ENCODE measurements around the gene ZDHHC14.
A peak's percentile ranks its signal among the peaks of the same experiment; 100 is the strongest.

ZDHHC14 gene

DNA sequence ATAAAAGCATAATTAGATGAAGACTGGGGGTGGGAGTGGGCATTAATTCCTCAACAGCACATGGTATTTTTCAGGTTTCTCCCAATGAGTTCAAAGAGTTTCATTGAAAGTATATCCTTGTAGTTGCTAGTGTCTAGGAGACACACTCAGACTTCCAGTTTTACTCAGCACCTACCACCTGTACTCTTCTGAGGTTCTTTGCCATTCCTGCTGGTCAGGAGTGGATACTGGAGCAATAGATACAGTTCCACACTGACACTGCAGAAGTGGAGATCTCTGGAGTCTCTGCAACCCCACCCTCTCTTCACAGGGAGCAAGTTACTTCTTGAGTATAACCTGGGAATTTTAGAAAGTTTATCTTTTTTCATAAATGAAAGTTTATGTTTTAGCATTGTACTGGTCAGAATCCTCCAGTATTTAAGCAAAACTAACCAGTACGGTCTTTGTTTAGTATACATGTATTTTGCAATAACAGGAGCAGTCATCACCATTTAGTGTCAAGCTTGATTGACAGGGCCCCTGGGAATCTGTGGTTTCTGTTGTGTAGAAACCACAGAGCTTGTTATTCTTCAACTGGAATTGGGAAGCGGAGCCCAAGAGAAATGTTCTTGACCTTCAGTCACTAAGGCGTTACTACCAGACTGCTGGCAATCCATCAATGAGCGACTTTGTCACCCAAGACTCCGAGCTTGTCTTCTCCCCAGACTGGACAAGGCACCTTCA lies 148.1 kb downstream of the ZDHHC14 start:
- H3K36me3 Mint-ChIP-seq, result no peaks in the 10 kb centered on the region
- H3K9me3 Mint-ChIP-seq, result no peaks in the 10 kb centered on the region
- H3K27ac Mint-ChIP-seq, result no peak overlapping the region
- H3K4me3 Mint-ChIP-seq, result no peak overlapping the region
- peaks cover 18% of the 10 kb centered on the region for H3K4me1 Mint-ChIP-seq
- H3K27me3 Mint-ChIP-seq, result no peaks in the 10 kb centered on the region

DNA sequence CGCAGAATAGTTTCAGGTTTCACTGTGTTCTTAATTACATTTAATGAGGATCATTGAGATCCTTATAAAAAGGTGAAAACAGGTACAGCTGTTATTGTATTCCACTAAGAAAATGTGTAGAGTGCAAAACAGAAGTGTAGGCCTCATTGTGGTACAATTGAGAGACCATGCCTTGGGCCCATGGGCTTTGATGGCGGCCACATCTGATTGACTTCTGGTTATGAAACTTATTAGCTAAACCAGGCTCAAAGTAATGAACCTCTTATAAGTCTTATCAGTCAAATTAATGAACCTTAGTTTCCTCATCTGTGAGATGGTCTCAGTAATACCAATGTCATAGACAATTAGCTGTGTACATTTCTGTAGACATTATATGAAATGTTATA lies 148.7 kb downstream of the ZDHHC14 start:
- H3K9me3 Mint-ChIP-seq, result no peaks in the 10 kb centered on the region
- H3K36me3 Mint-ChIP-seq, result no peaks in the 10 kb centered on the region
- no peak overlapping the region for H3K4me3 Mint-ChIP-seq
- no peaks in the 10 kb centered on the region for H3K27me3 Mint-ChIP-seq
- peaks cover 19% of the 10 kb centered on the region for H3K4me1 Mint-ChIP-seq
- H3K27ac Mint-ChIP-seq, result no peak overlapping the region

DNA sequence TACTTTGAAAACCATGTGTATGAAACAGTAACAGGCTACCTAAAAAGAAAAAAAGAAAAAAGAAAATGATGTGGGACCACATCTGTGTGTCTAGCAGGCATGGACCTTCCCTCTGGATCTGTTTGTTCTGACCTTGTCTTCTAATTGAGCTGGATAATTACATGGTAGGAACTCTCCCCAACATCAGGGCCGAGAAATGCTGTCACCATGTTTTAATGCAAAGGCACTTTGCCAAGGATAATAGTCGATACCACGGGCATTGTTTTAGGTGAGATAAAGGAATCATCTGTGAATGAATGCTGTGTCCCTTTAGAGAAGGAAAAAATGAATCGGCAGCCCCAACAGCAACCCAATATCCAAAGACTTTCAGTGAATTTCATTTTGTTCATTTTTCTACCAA lies 149.1 kb downstream of the ZDHHC14 start:
- no peaks in the 10 kb centered on the region for H3K27me3 Mint-ChIP-seq
- H3K4me3 Mint-ChIP-seq, result no peak overlapping the region
- no peak overlapping the region for H3K27ac Mint-ChIP-seq
- no peaks in the 10 kb centered on the region for H3K36me3 Mint-ChIP-seq
- H3K4me1 Mint-ChIP-seq, result peaks cover 23% of the 10 kb centered on the region
- no peaks in the 10 kb centered on the region for H3K9me3 Mint-ChIP-seq

DNA sequence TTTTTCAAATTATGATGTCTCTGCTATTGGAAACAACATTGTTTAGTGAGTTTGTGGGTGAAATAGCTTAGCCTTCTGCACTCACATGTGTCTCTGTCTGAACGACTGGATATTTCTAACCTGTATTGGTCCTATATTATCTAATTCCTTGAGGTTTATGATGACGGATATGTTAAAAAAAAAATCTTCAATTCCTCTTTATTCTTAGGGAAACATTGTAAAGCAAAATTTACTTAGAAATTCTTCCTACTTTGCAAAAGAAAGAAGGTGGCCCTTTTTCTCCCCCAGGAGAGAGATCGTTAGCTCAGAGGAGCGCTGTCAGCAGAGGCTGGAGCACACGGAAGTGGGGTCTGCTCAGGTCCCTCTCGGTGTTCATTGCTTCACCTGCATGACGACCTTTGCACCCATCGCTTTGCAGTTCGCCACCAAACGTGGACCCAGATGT lies 149.8 kb downstream of the ZDHHC14 start:
- H3K27ac Mint-ChIP-seq, result no peak overlapping the region
- H3K36me3 Mint-ChIP-seq, result no peaks in the 10 kb centered on the region
- no peaks in the 10 kb centered on the region for H3K9me3 Mint-ChIP-seq
- H3K4me3 Mint-ChIP-seq, result no peak overlapping the region
- peaks cover 30% of the 10 kb centered on the region for H3K4me1 Mint-ChIP-seq
- no peaks in the 10 kb centered on the region for H3K27me3 Mint-ChIP-seq

- no peaks in the 10 kb centered on the region for H3K9me3 Mint-ChIP-seq
- no peak overlapping the region for H3K27ac Mint-ChIP-seq
- peaks cover 36% of the 10 kb centered on the region for H3K4me1 Mint-ChIP-seq
Observed at GRCh38 chr6:157531169-157531985, 150.4 kb downstream of the ZDHHC14 start.

DNA sequence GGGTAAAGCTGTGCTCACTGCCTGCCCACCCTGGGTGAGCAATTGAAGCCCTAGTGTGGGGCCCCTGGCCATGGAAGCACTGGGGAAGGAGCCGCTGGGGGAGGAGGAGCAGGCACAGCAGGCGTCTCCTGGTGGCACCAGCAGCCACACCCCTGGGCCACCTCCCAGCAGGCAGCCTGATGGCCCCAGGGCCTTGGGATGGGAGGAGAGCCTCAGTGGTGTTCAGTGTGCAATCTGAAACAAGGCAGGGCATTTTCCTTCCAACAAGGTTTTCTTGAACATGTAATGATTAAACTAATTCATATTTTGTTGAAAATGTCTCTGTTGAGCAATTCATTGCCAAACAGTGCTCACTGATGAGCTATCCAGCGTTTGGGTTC lies 151.0 kb downstream of the ZDHHC14 start:
- no peaks in the 10 kb centered on the region for H3K9me3 Mint-ChIP-seq
- no peak overlapping the region for H3K4me3 Mint-ChIP-seq
- H3K36me3 Mint-ChIP-seq, result no peaks in the 10 kb centered on the region
- no peak overlapping the region for H3K27ac Mint-ChIP-seq
- peaks cover 39% of the 10 kb centered on the region for H3K4me1 Mint-ChIP-seq
- H3K27me3 Mint-ChIP-seq, result no peaks in the 10 kb centered on the region

More at GRCh38 chr6:157531169-157531985, 150.4 kb downstream of the ZDHHC14 start:
- Mint-ChIP-seq H3K36me3 (no peaks in the 10 kb centered on the region), H3K4me3 (no peak overlapping the region), H3K27me3 (no peaks in the 10 kb centered on the region)

- no peaks in the 10 kb centered on the region for H3K27me3 Mint-ChIP-seq
- H3K36me3 Mint-ChIP-seq, result no peaks in the 10 kb centered on the region
- no peak overlapping the region for H3K4me3 Mint-ChIP-seq
- H3K27ac Mint-ChIP-seq, result no peak overlapping the region
- no peaks in the 10 kb centered on the region for H3K9me3 Mint-ChIP-seq
- H3K4me1 Mint-ChIP-seq, result peaks cover 36% of the 10 kb centered on the region
Observed at GRCh38 chr6:157533048-157533871, 152.3 kb downstream of the ZDHHC14 start.

DNA sequence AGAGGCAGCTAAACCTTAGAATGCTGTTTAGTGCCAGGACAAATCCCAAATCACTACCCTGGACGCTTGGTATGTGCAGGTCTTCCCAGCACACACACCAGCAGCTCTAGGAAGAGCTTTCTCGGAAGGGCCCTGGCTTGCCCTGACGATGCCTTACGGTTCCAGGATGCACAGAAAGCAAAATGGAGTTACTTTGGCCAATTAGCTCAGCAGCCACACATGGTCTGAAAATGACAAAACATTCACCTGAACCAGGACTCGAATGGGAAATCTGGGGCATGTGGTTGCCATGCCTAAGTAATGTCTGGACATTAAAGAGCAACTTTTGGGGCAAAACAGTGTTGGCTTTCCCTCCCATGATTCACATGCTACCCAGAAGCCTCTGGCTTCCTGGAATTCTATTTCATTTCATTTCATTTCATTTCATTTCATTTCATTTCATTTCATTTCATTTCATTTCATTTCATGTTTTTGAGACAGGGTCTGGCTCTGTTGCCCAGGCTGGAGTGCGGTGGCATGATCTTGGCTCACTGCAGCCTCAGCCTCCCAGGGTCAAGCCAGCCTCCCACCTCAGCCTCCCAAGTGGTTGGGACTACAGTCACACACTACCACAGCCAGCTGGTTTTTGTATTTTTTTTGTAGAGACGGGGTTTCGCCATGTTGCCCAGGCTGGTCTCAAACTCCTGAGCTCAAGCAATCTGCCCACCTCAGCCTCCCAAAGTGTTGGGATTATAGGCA lies 153.3 kb downstream of the ZDHHC14 start:
- H3K36me3 Mint-ChIP-seq, result no peaks in the 10 kb centered on the region
- H3K27ac Mint-ChIP-seq, result no peak overlapping the region
- H3K4me3 Mint-ChIP-seq, result no peak overlapping the region
- H3K4me1 Mint-ChIP-seq, result peaks cover 42% of the 10 kb centered on the region
- no peaks in the 10 kb centered on the region for H3K9me3 Mint-ChIP-seq
- no peaks in the 10 kb centered on the region for H3K27me3 Mint-ChIP-seq

DNA sequence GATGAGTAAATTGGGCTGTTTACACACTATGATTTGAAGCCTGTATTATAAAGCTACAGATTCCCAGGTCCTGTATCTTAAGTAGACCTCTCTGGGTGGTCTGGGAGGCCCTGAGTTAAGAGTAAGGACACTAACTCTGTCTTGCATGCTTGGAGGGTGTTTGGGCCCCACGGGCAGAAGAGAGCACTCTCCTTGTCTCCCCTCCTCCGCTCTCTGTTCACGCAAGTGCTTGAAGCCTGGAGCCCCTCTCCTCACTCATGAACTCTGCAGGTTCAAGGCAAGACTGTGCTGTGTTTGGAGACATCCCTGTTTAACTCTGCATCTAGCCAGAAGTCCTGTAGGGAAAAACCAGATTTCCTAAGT lies 154.0 kb downstream of the ZDHHC14 start:
- Mint-ChIP-seq H3K4me1 (peaks cover 42% of the 10 kb centered on the region), H3K9me3 (no peaks in the 10 kb centered on the region), H3K36me3 (no peaks in the 10 kb centered on the region), H3K27ac (peak overlapping the region; percentile 13), H3K4me3 (no peak overlapping the region), H3K27me3 (no peaks in the 10 kb centered on the region)

DNA sequence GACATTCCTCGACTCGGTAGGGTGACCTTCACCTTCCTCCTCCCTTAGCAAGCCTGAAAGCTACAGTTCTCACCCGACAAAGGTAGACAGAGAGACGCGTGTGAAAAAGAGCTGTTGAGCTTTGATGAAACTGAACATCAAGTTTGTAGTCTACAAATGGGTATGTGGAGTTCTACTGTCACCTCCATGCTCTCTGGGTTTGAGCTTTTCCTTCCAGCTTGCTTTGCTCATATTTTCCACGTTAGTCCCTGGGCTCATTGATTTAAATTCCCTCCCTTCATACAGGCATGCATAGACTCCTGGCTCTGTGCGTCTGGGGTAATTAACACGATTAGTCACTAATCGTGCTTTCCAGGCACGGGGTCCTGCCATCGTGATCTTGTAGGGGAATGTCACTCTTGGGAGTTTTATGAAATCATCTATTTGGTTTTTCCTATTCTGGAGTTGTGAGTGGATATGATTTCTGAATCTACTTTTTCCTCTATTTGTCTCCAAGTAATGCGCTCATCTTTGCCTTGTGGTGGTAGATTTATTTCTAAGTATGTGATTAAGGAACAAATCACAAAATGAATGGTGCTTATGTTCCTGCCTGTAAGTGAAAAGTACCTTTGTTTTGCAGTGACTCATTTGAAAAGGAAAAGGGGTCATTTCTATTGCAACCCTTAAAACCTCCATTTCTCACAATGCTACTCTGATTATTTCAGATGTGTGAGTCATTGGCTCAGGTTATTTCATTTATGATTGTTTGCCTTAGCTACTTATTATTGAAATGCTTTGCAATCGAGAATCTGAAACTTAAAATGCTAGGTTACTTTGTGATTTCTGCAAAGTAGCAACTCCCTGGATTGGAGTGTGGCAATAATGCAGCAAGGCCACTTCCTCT lies 154.6 kb downstream of the ZDHHC14 start:
- Mint-ChIP-seq H3K27me3 (no peaks in the 10 kb centered on the region), H3K36me3 (no peaks in the 10 kb centered on the region), H3K4me1 (peaks cover 42% of the 10 kb centered on the region), H3K4me3 (peak overlapping the region; percentile 51), H3K9me3 (no peaks in the 10 kb centered on the region), H3K27ac (peak overlapping the region; percentile 44)

DNA sequence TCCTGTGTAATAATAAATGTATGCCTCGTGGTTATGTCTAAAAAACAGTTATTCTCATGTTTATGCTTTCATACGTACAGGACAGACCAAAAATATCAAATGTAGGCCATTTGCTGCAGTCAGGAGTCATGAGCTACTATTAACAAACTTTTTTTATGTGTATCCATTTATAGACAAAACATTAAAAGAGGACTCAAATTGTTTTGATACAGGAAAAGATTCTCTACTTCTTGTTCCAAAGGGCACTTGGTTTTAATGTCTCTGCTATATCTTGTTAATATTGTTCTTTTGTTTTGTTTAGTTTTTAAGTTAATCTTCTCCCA lies 155.2 kb downstream of the ZDHHC14 start:
- H3K4me1 Mint-ChIP-seq, result peaks cover 42% of the 10 kb centered on the region
- H3K27ac Mint-ChIP-seq, result peak overlapping the region; percentile 44
- H3K27me3 Mint-ChIP-seq, result no peaks in the 10 kb centered on the region
- no peaks in the 10 kb centered on the region for H3K36me3 Mint-ChIP-seq
- no peaks in the 10 kb centered on the region for H3K9me3 Mint-ChIP-seq
- peak overlapping the region; percentile 51 for H3K4me3 Mint-ChIP-seq

GRCh38 chr6:157537556-157537955 lies 156.6 kb downstream of the ZDHHC14 start:
- no peaks in the 10 kb centered on the region for H3K27me3 Mint-ChIP-seq
- H3K27ac Mint-ChIP-seq, result peak overlapping the region; percentile 63

DNA sequence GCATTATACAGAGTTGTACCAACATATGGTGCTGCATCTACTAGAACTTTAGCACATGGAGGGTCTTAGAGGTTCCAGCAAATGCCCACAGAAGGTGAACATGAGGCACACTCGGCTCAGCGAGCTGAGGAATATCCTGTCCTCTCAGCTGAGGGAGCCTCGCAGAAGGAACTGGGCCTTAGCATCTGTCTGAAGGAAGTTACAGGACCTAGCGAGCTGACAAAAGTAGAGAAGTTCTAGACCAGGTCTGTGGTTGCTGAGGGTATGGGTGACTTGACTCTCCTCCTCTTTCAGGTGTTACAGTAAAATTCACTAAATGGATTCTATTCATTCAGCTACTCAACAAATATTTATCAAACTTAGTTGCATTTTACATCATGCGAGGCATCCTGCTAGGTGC lies 157.2 kb downstream of the ZDHHC14 start:
- no peaks in the 10 kb centered on the region for H3K9me3 Mint-ChIP-seq
- no peaks in the 10 kb centered on the region for H3K36me3 Mint-ChIP-seq
- H3K27me3 Mint-ChIP-seq, result no peaks in the 10 kb centered on the region
- peaks cover 40% of the 10 kb centered on the region for H3K4me1 Mint-ChIP-seq
- no peak overlapping the region for H3K4me3 Mint-ChIP-seq
- H3K27ac Mint-ChIP-seq, result no peak overlapping the region

More at GRCh38 chr6:157537556-157537955, 156.6 kb downstream of the ZDHHC14 start:
- Mint-ChIP-seq H3K9me3 (no peaks in the 10 kb centered on the region), H3K36me3 (no peaks in the 10 kb centered on the region), H3K4me1 (peaks cover 42% of the 10 kb centered on the region), H3K4me3 (no peak overlapping the region)

GRCh38 chr6:157538698-157539097 lies 157.7 kb downstream of the ZDHHC14 start:
- H3K4me3 Mint-ChIP-seq, result no peak overlapping the region

More at GRCh38 chr6:157538698-157539097, 157.7 kb downstream of the ZDHHC14 start:
- no peaks in the 10 kb centered on the region for H3K27me3 Mint-ChIP-seq
- H3K27ac Mint-ChIP-seq, result no peak overlapping the region
- no peaks in the 10 kb centered on the region for H3K9me3 Mint-ChIP-seq
- peaks cover 37% of the 10 kb centered on the region for H3K4me1 Mint-ChIP-seq
- H3K36me3 Mint-ChIP-seq, result no peaks in the 10 kb centered on the region

Measured in activated naive CD4-positive, alpha-beta T cell treated with anti-CD3 and anti-CD28 coated beads, Interleukin-2, amount 50 U/mL, for 24 hours (primary cell).